CD1c-positive myeloid dendritic cell (primary cell): ENCODE measurements around the gene PLEKHJ1.
"Not testable (repeated sequence)": the region's sequence is repeated elsewhere in the genome, so short reads cannot be mapped to it uniquely, and the experiment has no call there.

Experiments used
- DNase-seq: peaks from one replicate; pipeline ENCODE4 v3.0.0-alpha.2; 2016; ENCODE audit errors: extremely low spot score

Gene PLEKHJ1, protein sequence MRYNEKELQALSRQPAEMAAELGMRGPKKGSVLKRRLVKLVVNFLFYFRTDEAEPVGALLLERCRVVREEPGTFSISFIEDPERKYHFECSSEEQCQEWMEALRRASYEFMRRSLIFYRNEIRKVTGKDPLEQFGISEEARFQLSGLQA

DNA sequence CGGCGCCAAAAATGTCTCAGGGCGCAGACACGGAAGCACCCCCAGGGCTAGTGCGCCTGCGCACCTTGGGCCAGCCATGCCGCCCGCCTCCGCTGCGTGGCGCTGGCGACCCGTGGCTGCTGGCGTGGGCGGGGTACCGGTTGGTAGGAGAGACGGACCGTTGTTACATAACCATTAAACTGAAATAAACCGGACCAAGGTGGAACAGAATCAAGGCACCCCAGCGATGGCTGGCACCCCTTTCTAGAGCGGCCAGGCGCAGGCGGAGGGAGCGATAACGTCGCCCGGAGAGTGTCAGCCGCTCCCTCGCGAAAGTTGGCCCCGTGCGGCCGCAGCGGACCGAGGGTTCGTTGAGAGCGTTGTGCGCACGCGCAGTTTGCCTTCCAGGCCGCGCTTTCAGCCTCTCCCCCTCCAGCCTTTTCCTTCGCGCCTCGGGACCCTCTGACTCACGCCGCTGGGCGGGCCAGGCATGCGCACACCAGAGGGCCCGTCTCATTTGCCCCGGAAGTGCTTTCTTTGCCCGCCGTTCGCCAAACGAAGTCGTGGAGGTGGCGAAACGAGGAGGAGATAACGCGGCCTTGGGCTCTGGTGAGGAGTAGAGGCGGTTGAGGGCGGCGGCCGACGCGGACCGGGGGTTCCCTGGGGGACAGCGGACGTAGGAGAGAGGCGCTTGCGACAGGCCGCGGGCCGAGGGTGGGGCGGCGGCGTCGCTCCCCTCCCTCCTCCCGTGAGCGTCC lies at the start of gene PLEKHJ1, which contains the start of gene SF3A2:
Gene PLEKHJ1 (minus strand): TSS at position 16 of the 737 bp plus-strand sequence. CDS start 81 bp downstream, outside the sequence.
Gene SF3A2 (plus strand): TSS at position 511 of the 737 bp plus-strand sequence. CDS start 6,595 bp downstream, outside the sequence.
- DNase-seq: peak; percentile 100

- no peak for DNase-seq
These were observed 47.8 kb upstream of the PLEKHJ1 start for GRCh38 chr19:2283835-2284507.

- no peak for DNase-seq
These were observed 46.7 kb upstream of the PLEKHJ1 start for GRCh38 chr19:2282862-2283237.

DNA sequence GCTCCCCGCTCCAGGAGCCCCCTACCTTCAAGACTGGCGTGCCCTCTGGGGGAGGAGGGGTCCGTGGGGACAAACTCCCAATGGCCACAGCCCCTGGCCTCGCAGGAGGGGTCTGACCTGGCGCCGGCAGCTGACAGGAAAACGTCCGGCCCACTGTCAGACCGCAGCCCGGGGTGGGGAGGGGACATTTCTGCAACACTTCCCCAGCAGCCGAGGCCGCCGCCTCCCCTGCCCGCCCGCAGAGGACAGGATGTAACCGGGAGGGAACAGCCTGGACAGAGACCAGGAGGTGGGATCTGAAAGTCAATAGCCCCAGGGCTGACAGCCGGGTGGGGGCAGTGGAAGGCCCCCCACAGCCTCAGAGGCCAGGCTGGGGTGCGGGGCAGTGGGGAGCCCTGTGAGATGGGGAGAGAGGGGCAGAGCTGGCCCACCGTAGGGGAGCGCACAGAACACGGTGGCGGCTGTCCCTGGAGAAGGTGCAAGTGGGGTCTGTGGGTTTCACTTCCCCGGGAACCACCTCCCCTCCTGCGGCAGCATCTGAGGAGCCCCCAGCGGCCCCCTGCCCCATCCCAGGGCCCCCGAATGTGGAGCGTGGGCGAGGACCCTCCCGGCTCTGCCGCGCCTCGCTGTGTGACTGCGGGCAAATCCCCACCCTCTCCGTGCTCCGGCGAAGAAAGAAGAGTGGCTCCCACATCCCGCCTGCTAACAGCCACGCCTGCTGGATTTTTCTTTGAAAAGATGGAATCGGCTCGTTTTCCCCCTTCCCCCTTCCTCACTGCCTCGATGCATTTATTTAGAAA lies 46.1 kb upstream of the PLEKHJ1 start, which contains the start of gene PEAK3:
Gene PEAK3 (minus strand): TSS at position 114 of the 800 bp plus-strand sequence. CDS start 1,244 bp downstream, outside the sequence.
- DNase-seq: peak; percentile 85

DNA sequence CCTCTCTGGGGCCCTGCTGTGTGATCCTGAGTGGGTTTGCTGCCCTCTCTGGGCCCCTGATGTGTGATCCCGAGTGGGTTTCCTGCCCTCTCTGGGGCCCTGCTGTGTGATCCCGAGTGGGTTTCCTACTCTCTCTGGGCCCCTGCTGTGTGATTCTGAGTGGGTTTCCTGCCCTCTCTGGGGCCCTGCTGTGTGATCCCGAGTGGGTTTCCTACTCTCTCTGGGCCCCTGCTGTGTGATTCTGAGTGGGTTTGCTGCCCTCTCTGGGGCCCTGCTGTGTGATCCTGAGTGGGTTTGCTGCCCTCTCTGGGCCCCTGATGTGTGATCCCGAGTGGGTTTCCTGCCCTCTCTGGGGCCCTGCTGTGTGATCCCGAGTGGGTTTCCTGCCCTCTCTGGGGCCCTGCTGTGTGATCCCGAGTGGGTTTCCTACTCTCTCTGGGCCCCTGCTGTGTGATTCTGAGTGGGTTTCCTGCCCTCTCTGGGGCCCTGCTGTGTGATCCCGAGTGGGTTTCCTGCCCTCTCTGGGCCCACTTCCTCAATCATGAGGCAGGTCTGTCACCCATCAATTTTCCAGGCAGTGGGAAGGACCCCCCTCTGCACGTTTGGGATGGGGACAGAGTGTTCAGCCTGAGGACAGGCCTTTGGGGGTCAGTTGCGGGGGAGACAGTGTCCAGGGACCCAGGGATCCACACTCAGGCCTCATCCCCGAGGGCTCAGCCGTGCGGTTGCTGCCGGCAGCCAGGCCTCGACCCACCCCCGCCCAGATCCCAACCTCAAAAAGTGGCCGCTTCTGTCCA lies 45.3 kb upstream of the PLEKHJ1 start:
- DNase-seq: not testable (repeated sequence)

DNA sequence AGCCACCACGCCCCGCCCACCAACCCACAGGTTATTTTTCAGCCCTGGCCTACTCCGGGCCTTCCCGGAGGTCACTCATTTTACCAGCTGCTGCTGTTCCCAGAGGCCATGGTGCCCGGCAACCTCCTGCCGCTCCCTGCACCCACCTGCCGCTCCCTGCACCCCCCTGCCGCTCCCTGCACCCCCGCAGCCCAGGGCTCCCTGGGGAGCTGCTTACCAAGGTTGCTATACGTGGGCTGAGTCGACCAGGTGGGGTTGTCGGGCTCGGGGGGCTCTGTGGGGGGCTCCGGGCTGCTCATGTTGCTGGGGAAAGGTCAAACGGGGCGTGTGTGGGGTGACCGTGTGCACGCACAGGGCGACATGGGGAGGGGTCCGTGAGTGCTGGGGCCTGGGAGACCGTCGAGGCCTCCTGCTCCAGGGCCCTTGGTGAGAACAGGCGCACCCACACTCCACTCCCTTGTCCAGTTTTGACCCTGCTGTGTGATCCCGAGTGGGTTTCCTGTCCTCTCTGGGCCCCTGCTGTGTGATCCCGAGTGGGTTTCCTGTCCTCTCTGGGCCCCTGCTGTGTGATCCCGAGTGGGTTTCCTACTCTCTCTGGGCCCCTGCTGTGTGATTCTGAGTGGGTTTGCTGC lies 44.6 kb upstream of the PLEKHJ1 start:
- no peak for DNase-seq

GRCh38 chr19:2278459-2279158 lies 42.5 kb upstream of the PLEKHJ1 start:
- DNase-seq: no peak

GRCh38 chr19:2277138-2277537 lies 41.0 kb upstream of the PLEKHJ1 start:
- no peak for DNase-seq

DNA sequence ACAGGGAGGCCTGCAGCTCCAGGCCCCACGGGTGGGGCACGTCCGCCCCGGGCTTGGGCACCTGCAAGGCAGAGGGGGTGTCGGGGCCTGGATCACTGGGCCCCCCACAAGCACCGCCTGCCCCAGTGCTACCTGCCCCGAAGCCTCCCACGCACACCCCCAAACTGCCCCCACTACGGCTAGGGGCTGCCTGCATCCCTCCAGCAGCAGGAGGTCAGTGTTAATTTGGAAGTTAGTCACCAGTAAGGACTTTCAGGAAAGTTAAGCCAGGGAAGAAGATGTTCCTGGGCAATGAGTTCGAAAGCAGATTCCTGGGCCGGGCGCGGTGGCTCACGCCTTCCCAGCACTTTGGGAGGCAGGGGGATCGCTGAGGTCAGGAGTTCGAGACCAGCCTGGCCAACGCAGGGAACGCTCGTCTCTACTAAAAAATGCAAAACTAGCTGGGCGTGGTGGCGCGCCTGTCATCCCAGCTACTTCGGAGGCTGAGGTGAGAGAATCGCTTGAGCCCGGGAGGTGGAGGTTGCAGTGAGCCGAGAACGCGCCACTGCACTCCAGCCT lies 40.4 kb upstream of the PLEKHJ1 start:
- DNase-seq: no peak

GRCh38 chr19:2275588-2276428 lies 39.7 kb upstream of the PLEKHJ1 start:
- no peak for DNase-seq

DNA sequence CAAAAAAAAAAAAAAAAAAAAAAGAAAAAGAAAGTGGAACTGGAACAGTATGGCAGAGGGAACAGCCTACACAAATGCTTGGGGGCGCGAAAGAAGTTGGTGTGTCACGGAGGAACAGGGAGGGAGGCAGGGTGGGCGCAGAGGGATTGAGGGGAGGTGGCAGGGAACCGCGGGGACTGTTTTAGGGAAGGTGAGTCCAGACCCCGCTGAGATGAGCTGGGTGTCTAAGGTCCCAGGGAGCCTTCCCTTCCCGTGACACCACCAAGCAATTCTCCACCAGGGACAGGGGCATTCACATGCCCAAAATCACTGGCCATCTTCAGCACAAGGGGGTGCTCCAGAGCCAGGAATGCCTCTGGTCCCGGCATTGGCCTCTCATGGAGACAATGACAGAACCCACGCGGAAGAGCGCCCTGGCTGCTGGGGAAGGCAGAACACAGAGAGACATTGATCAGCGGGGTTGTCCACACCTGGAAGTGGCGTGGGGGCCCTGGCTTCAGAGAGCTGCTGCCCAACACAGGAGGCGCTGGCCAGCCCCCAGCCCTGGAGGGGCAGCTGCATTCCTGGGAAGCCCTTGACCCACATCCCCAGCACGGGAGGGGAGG lies 38.9 kb upstream of the PLEKHJ1 start:
- DNase-seq: peak; percentile 75

DNA sequence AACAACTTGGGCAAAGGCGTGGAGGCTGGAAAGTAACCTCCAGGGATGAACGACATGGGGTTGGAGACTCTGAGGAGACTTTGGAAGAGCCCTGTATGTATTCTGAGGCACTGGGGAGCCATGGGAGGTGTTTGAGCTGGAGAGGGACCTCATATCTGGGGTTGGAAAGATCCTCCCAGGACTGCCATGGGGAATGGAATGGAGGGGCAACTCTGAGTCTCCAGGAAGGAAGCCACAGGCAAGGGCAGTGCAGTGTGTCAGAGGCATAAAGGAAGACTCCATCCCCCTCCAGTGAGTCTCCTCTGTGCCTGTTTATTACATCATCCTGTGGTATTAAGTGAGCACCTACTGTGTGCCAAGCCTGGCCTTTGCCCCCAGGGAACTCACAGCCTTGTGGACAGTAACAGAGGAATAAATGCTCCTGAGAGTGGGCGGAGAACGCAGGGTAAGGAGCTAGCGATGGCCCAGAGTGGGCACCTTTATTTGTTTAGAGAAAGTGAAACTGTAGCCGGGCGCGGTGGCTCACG lies 38.1 kb upstream of the PLEKHJ1 start:
- DNase-seq: no peak

- DNase-seq: peak; percentile 87
These were observed 37.4 kb upstream of the PLEKHJ1 start for GRCh38 chr19:2273356-2274184.

DNA sequence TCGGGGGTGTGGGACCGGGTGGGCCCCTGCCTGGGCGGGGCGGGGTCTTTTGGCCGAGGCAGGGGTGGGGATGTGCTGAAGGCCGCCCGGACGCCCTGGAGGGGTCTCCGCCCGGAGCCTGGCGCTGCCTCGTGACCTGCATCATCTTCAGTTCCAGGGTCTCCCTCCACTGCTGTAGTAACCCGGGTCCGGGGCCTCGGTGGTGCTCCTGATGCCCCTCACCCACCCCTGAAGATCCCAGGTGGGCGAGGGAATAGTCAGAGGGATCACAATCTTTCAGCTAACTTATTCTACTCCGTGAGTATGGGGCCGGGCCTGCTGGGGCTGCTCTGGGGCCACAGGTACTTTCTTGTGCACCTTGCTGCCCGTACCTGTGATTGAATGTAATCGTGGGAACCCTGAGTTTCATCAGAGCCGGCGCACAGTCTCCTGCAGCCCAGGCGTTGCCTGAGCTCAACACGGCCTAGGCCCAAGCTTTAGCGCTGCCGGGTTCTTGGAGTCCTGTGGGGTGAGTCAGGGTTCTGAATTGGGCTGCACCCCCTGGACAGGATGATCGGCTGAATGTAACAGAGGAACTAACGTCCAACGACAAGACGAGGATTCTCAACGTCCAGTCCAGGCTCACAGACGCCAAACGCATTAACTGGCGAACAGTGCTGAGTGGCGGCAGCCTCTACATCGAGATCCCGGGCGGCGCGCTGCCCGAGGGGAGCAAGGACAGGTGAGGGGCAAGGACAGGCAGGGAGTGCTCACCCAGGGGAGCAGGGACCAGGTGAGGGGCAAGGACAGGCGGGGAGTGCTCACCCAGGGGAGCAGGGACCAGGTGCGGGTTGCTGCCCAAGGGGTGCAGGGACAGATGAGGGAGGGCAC lies 35.3 kb upstream of the PLEKHJ1 start:
- DNase-seq: no peak

DNA sequence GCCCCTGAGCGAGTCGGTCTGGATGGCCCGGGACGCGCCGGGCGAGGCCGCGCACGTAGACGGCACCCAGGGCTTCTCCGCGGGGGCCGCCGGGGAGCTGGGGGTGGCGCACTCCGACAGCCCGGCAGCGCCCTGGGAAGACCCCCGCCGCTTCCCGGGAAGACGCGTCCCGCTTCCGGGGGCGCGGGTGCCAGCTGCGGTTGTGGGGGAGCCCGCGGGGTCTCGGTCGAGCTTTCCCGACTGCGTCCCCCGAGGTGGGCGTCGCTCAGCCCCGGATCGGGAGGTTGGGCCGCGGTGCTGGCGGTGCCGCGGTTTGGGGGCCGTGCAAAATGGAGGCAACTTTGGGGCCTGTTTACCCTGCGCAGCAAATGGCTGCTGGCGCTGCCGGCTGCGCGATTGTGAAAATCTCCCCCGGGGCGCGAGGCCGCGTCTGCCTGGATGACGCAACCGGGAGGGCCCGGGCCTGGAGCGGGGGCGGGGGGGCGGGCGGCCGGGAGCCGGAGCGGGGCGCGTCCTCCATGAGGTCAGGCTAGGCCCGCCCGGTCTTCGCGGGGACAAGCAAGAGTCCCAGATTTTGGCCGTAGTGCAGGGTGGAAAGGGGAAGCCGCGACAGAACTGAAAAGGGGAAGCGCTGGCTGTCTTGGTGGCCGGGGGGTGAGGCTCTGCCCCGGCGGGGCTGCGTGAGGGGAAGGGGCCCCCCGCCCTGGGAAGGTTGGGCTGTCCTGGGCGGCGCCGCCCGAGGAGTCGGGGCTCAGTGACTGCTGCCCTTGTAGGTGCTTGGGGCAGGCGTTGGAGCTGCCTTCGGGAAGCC lies 34.5 kb upstream of the PLEKHJ1 start:
- peak; percentile 96 for DNase-seq

- DNase-seq: no peak
These were observed 34.0 kb upstream of the PLEKHJ1 start for GRCh38 chr19:2270157-2270422.
